Activated CD8-positive, alpha-beta memory T cell treated with anti-CD3 and anti-CD28 coated beads for 4 hours (primary cell): ENCODE data around the gene HIPK2.

Source experiments
- DNase-seq, 2 donors: peaks; one replicate each; pipeline ENCODE4 v3.0.0-alpha.2; 2020; ENCODE audit warnings: low read depth in 2 of 2

The HIPK2 gene

GRCh38 chr7:139777948-139778841 is at the start of gene HIPK2:
HIPK2 (minus strand) TSS chr7:139777998; CDS start chr7:139777623, 375 bp downstream.
- peak; percentile 48 to 51 for DNase-seq

- no peak for DNase-seq
Observed at GRCh38 chr7:139827042-139827441, 49.2 kb upstream of the HIPK2 start.

DNA sequence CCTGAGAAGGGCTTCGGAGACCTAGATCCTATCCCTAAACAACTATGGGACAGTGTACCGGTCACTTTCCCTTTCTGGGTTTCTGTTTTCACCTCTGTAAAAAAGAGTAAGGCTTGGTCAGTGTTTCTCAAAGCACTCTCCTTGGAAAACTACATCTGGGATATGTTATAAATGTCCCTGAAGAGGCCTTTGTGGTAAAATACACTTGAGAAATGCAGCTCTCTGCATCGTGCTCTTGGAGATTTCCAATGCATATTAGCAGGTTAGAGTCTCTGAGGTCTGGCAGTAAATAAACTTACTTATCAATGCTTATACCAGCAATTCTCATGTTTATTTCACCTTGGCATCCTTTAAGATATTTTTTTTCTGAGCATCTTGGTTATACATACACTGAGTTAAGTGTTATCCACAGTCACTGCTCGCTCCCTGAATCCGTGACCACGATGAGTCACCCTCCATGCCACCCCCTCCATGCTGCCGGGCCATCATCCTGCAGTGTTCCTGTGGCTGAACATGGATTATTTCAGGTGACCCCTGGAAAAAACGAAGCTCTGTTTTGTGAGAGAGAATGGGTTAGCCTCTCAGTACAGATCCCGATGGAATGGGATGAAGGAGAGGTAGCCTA is 48.0 kb upstream of the HIPK2 start:
- DNase-seq: no peak

GRCh38 chr7:139823959-139824521 is 46.2 kb upstream of the HIPK2 start:
- DNase-seq: no peak

- DNase-seq: no peak
Observed at GRCh38 chr7:139822855-139823254, 45.1 kb upstream of the HIPK2 start.

- DNase-seq: no peak
Observed at GRCh38 chr7:139821349-139822105, 43.7 kb upstream of the HIPK2 start.

GRCh38 chr7:139820089-139820488 is 42.3 kb upstream of the HIPK2 start:
- DNase-seq: no peak

- no peak for DNase-seq
Observed at GRCh38 chr7:139817249-139817648, 39.5 kb upstream of the HIPK2 start.

GRCh38 chr7:139813689-139814088 is 35.9 kb upstream of the HIPK2 start:
- no peak for DNase-seq

DNA sequence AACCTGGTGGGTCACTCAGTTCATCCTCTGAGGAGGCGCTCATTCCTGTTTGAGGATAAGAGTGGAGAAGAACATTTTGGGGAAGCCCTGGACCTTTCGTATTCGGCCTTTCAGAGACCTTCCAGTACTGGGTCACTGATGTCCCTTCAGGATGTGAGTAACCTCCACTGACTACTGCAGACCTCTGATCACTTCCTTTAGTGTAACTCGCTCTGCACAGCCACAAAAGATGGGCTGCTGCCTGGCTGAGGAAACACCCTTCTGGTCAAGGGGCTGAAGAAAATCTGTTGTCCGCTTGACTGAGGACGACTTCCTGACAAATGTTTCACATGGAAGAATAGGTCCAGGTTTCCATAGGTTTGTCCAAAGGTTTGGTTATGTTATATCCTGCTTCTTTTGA is 35.4 kb upstream of the HIPK2 start:
- DNase-seq: no peak

DNA sequence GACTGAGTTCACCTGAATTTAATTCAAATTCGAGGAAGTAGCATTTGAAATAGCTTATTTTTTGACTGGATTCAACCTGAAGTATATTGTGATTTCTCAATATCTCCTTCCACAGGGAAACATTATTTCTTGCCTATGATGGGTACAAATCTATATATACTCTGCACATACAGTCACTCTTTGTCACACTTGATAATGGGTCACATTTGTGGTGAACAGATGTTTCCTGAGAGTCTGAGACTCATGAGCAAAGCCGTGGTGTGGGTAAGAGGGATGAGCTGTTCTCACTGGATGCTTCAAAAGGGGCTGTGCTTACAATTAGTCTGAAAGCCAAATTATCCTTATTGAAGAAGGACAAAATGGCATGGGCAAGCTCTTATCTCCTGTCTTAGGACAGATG is 33.3 kb upstream of the HIPK2 start:
- no peak for DNase-seq

DNA sequence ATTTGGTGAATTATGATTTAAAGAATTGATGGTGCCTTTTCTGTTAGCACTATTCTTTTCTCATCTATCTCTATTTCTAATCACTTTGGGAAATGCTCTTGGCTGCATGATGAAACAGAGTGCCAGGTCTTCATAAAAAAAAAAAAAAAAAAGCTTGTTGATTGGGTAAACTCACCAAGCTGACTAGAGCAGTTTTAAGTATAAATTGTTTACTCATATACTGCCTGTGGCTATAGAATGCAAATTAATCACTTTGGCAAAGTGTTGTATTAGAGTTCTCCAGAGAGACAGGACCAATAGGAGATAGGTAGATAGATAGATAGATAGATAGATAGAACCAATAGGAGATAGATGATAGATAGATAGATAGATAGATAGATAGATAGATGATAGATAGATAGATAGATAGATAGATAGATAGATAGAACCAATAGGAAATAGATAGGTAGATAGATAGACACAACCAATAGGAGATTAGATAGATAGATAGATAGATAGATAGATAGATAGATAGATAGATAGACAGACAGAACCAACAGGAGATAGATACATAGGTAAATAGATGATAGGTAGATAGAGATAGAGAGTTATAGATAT is 31.1 kb upstream of the HIPK2 start:
- no peak for DNase-seq

GRCh38 chr7:139808427-139808826 is 30.6 kb upstream of the HIPK2 start:
- DNase-seq: no peak

DNA sequence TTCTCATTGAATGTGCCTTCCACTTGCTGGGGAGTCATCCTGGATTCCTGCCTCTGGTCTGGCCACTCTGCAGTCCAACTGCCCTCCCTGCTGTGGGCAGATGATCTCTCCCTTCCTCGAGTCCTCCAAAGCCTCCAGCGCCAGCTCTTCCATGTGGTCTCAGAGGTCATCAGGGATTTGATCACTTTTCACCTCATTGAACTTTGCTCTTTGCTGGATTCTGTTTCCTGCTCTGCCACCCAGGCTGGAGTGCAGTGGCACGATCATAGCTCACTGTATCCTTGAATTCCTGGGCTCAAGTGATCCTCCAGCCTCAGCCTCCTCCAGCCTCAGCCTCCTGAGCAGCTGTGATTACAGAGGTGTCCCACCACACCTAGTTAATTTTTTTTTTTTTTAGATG is 29.2 kb upstream of the HIPK2 start:
- DNase-seq: no peak

- DNase-seq: no peak
Observed at GRCh38 chr7:139804571-139804970, 26.8 kb upstream of the HIPK2 start.

DNA sequence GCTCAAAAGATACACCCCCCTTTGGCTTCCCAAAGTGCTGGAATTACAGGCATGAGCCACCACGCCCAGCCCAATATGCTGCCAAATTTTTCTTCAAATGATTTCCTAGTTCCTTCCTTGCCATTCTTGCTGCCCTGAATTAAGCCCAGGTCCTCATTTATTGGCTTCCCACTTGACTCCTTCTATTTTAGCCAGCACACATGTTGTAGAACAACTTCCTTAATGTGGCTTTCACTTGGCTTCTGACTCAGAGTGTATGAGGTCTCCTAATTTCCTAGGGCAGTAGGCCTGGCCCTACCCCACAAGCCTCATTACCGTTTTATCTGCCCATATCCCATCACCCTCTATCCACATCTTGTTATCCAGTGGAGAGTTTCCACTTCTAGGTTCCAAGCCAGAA is 21.8 kb upstream of the HIPK2 start:
- DNase-seq: no peak

DNA sequence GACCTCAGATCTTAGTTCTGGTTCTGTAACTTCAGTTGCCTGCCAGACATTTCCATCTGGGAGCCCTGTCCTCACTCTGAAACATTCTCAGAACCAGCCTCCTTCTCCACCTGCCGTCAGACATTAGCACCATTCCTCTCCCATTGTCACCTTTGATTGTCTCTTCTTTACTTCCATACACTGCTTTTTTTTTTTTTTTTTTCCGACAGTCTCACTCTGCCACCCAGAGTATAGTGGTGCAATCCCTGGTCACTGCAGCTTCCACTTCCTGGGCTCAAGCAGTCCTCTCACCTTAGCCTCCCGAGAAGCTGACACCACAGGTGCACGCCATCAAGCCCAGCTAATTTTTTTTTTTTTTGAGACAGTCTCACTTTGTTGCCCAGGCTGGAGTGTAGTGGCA is 21.1 kb upstream of the HIPK2 start:
- no peak for DNase-seq

DNA sequence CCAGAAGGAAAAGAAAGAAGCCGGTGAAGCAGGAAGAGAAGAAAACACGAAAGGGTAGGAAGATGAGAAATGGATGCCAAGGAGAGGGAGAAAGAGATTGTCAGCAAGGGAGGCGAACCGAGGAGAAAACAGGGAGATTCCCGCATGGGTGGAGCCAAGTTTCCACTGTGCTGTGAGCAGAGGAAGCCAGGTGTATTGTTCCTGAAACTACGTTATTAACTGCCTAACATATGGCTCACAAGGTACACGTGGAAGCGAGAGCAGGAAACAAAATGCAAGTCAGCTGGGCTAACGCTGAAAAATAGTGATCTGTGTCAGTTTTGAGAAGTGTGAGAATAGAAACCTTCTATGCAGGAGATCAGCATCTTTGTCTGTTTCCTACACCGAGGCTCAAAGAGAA is 20.4 kb upstream of the HIPK2 start:
- DNase-seq: no peak

- DNase-seq: no peak
Observed at GRCh38 chr7:139797607-139798006, 19.8 kb upstream of the HIPK2 start.

- no peak for DNase-seq
Observed at GRCh38 chr7:139791316-139791715, 13.5 kb upstream of the HIPK2 start.

DNA sequence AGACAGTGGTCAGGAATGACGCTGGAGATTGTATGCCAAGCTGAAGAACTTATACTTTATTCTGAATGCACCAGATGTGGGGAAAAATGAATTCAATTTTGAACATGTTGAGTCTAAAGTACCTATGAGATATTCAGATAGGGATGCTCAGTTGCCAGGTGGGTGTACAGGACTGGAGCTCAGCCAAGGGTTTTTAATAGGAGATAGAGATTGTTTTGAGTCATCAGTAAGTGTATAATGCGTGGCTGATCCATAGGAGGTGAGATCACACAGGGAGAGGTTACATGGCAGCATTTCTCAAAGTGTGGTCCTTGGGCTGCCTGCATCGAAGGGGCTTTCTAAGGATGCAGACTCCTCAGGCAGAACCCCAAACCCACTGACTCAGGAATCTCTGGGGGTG is 6.8 kb upstream of the HIPK2 start:
- no peak for DNase-seq
